Esophagus muscularis mucosa (tissue), 4 donors: Measurements from ENCODE around the gene HAUS7.

Source experiments
- EP300 ChIP-seq: sonication (generic); formaldehyde crosslinking; IDR thresholded peaks from one replicate; pipeline ENCODE4 v1.6.1; 2017; ENCODE audit warnings: antibody characterized with exemption
- POLR2A ChIP-seq: fragments of 450-650 bp; IDR thresholded peaks from one replicate; pipeline ENCODE4 v1.6.1; 2017; ENCODE audit warnings: antibody characterized with exemption, moderate library complexity, mild to moderate bottlenecking, low read depth
- TF ChIP-seq, protein P1 (sequence below), 3 experiments: fragments of 200-600 bp in 2 of 3; fragments of 450-650 bp in 1 of 3; sonication (generic) in 2 of 3; IDR thresholded peaks; one replicate each; pipeline ENCODE4 v1.5.1; 2017 to 2019; ENCODE audit warnings: antibody characterized with exemption in 3 of 3, mild to moderate bottlenecking in 2 of 3, moderate library complexity in 1 of 3

DNA sequence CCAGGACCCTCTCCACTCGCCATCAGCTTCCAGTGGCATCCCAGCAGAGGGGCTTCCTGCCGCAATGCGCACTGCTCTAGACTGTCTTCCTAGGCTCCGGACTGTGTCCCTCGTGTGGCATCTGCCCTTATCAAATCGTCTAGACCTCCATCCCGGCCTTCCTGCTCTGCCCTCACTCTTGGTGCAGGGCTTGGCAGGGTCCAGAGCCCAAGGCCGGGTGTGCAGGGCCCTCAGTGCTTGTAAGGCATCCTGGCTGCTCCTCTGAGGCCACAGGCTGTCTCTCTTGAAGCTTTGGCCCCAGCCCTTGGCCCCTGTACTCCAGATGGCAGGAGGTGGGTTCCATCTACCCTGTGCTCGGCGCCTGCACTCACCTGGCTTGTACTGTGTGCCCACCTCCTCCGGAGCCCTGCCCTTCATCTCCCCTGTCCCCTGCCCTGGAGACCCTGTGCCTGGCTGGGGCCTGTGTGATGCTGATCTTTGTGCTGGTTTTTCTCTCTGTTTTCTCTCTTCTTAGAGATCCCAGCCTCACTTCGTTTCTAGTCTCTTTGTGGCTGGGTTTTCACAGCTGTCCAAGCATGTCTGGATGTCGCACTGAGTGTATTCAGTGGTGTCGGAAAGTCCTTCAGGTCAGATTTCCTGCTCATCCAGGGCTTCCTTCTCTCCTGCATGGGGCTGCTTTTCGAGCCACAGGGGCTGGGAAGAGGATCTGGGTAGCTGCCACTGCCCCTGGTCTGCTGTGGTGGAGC is 20.8 kb downstream of the HAUS7 start:
- TF ChIP-seq EP300 (no peak), POLR2A (no peak)
- TF ChIP-seq, protein P1, sequence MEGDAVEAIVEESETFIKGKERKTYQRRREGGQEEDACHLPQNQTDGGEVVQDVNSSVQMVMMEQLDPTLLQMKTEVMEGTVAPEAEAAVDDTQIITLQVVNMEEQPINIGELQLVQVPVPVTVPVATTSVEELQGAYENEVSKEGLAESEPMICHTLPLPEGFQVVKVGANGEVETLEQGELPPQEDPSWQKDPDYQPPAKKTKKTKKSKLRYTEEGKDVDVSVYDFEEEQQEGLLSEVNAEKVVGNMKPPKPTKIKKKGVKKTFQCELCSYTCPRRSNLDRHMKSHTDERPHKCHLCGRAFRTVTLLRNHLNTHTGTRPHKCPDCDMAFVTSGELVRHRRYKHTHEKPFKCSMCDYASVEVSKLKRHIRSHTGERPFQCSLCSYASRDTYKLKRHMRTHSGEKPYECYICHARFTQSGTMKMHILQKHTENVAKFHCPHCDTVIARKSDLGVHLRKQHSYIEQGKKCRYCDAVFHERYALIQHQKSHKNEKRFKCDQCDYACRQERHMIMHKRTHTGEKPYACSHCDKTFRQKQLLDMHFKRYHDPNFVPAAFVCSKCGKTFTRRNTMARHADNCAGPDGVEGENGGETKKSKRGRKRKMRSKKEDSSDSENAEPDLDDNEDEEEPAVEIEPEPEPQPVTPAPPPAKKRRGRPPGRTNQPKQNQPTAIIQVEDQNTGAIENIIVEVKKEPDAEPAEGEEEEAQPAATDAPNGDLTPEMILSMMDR (IDR thresholded peaks at IDR 0.05): no peak
